ENCODE measurements around the gene PRKCH.

- TF ChIP-seq CTCF (IDR thresholded peaks at IDR 0.05; ENCODE audit: borderline replicate concordance, extremely low read depth, low read length, poor library complexity, severe bottlenecking) (no peak), EZH2 (IDR thresholded peaks at IDR 0.05; ENCODE audit: borderline replicate concordance, low read depth, low read length, severe bottlenecking) (no peak)
Observed at GRCh38 chr14:61334197-61334701, 12.9 kb downstream of the PRKCH start.
